ENCODE results near the gene NDC1.

NDC1 gene

GRCh38 chr1:53725238-53725689 lies 112.8 kb downstream of the NDC1 start:
- H3K4me3 ChIP-seq (ENCODE audit: low read depth, low read length): no peak overlapping the region
- TF ChIP-seq, protein P1, sequence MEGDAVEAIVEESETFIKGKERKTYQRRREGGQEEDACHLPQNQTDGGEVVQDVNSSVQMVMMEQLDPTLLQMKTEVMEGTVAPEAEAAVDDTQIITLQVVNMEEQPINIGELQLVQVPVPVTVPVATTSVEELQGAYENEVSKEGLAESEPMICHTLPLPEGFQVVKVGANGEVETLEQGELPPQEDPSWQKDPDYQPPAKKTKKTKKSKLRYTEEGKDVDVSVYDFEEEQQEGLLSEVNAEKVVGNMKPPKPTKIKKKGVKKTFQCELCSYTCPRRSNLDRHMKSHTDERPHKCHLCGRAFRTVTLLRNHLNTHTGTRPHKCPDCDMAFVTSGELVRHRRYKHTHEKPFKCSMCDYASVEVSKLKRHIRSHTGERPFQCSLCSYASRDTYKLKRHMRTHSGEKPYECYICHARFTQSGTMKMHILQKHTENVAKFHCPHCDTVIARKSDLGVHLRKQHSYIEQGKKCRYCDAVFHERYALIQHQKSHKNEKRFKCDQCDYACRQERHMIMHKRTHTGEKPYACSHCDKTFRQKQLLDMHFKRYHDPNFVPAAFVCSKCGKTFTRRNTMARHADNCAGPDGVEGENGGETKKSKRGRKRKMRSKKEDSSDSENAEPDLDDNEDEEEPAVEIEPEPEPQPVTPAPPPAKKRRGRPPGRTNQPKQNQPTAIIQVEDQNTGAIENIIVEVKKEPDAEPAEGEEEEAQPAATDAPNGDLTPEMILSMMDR (IDR thresholded peaks at IDR 0.05; ENCODE audit: borderline replicate concordance, insufficient read depth, low read depth, low read length): no peak

- no peak overlapping the region for H3K4me3 ChIP-seq (ENCODE audit: low read depth, low read length)
- TF ChIP-seq, protein P1 (IDR thresholded peaks at IDR 0.05; ENCODE audit: borderline replicate concordance, insufficient read depth, low read depth, low read length): no peak
Measured at GRCh38 chr1:53722025-53722424, 116.1 kb downstream of the NDC1 start.

GRCh38 chr1:53721088-53721487 lies 117.0 kb downstream of the NDC1 start:
- TF ChIP-seq, protein P1 (IDR thresholded peaks at IDR 0.05; ENCODE audit: borderline replicate concordance, insufficient read depth, low read depth, low read length): no peak
- H3K4me3 ChIP-seq (ENCODE audit: low read depth, low read length): no peak overlapping the region

DNA sequence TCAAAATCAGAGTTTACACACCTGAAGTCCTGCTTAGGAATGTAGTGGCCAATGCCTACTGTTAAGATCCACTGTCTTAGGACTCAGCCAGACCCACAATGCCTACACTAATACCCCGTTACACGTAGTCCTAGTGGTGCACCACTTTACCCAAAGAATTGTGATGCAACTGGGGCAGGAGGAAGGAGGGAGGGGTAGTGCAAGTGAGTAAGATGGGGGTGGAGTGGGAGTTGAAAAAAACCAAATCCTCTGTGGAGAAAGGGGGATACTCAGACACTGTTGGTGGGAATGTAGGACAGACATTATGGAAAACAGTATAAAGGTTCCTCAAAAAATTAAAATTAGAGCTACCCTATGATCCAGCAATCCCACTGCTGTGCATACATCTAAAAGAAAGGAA lies 118.6 kb downstream of the NDC1 start:
- no peak overlapping the region for H3K4me3 ChIP-seq (ENCODE audit: low read depth, low read length)
- TF ChIP-seq, protein P1 (IDR thresholded peaks at IDR 0.05; ENCODE audit: borderline replicate concordance, insufficient read depth, low read depth, low read length): no peak

GRCh38 chr1:53718443-53718842 lies 119.7 kb downstream of the NDC1 start:
- H3K4me3 ChIP-seq (ENCODE audit: low read depth, low read length): no peak overlapping the region
- TF ChIP-seq, protein P1 (IDR thresholded peaks at IDR 0.05; ENCODE audit: borderline replicate concordance, insufficient read depth, low read depth, low read length): no peak

DNA sequence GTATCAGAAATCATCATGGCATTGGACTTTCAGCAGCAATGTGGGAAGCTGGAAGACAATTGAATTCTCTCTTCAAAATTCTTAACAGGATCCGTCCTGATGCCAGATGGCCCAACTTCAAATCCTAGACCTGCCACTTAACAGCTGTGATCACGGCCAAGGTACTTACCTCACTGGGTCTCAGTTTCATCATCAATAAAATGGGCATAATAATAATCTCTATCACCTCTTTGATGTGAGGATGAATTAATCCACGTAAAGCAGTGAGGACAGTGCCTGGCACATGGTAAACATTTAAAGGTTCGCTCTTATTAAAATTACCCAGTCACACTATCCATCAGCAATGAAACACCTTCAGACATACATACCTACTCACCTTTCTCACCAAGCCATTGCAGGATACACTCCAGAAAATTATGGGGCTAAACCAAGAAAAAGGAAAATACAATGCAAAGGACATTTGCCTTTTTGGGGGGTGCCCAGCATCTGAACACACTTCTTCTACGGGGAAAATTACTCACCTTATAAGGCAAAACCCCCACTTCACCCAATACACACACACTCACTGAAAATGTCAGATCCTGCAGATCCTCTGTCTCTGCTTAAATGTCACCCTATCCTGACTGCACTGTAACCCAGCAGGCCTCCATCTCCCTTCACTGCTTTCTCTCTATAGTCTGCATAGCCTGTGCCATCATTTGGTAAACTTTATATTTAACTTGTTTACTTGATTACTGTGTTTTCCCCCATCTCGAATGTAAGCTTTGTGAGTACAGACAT lies 120.9 kb downstream of the NDC1 start:
- TF ChIP-seq, protein P1 (IDR thresholded peaks at IDR 0.05; ENCODE audit: borderline replicate concordance, insufficient read depth, low read depth, low read length): no peak
- H3K4me3 ChIP-seq (ENCODE audit: low read depth, low read length): no peak overlapping the region

DNA sequence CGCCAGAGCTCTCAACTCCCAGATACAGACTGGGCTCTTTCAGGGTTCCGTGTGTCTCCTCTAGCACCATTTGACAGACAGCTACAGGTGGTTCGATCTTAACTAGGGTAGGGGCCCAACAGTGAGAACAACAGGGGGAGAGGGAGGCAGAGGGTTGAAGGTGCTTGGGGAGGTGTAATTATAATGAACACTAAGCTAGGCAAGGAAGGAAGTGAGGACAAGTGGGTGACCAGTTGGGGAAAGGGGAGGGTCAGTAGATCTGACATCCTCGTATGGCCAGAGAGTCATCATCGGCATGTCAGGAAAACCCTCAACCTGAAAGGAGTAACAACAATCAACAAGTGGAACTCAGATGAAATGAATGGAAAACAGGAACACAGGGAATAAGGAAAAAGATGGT lies 121.9 kb downstream of the NDC1 start:
- TF ChIP-seq, protein P1 (IDR thresholded peaks at IDR 0.05; ENCODE audit: borderline replicate concordance, insufficient read depth, low read depth, low read length): no peak
- H3K4me3 ChIP-seq (ENCODE audit: low read depth, low read length): no peak overlapping the region

All from GM12875 (cell line).